T1000 (cell line): ENCODE results near the gene FAF2.
"Not testable (repeated sequence)": the region's sequence is repeated elsewhere in the genome, so short reads cannot be mapped to it uniquely, and the experiment has no call there.

ENCODE experiments used
- DNase-seq: peaks from one replicate; lab custom pipeline; 2025; ENCODE audit warnings: mixed read lengths; lab: John Stamatoyannopoulos, UW

Gene FAF2

DNA sequence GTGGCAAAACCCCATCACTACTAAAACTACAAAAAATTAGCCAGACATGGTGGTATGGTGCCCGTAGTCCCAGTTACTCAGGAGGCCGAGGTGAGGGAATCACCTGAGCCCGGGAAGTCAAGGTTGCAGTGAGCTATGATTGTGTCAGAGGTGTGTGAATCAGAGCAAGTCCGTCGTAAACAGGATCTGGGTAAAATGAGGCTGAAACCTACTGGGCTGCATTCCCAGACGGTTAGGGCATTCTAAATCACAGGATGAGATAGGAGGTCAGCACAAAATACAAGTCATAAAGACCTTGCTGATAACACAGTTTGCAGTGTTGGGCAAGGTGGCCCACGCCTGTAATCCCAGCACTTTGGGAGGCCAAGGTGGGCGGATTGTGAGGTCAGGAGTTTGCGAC, 29.9 kb upstream of the FAF2 start:
- no peak for DNase-seq

DNA sequence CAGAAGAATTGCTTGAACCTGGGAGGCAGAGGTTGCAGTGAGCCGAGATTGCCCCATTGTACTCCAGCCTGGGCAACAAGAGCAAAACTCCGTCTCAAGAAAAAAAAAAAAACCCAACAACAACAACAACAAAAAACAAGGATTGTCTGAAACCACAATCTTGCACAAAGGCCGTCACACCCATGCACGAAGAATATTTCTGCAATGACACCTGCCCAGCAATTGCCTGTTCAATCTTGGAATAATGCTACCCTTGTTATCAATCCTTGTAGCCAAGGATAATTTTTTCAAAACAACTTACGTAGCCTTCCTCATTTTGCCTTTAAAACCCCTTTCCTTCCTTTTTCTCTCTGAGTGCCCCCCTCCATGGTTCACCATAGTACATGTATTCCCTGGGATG, 28.1 kb upstream of the FAF2 start:
- DNase-seq, result no peak

DNA sequence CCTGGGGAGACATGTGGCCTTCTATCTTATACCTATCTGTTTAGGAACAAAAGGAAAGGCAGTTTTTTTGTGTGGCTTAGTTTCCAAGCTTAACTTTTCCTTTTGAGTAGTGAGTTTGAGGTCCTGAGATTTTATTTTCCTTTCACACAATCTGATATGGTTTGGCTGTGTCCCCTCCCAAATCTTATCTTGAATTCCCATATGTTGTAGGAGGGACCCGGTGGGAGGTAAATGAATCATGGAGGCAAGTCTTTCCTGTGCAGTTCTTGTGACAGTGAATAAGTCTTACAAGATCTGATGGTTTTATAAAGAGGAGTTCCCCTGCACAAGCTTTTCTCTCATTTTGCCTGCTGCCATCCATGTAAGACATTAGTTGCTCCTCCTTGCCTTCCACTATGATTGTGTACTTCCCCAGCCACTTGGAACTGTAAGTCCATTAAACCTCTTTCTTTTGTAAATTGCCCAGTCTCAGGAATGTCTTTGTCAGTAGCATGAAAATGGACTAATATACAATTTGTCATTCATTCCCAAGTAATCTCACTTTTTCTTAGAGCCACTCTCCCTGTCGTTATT, 27.1 kb upstream of the FAF2 start:
- DNase-seq, result no peak

DNA sequence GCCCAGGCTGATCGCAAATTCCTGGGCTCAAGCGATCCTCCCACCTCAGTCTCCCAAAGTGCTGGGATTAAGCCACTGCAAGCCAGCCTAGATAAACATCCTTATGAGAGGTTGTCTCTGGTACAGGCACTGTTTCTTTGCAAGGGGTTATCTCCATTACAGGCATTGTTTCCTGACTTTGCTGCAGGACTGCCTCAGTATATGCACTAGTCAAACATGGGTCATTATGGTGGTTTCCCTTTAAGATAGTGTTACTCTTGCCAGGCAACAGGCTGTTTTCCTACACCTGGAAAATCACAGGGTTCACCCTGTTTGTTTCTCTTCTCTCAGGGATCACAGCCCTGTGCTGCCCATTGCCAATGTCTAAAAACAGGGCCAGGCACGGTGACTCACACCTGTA, 24.0 kb upstream of the FAF2 start:
- no peak for DNase-seq

DNA sequence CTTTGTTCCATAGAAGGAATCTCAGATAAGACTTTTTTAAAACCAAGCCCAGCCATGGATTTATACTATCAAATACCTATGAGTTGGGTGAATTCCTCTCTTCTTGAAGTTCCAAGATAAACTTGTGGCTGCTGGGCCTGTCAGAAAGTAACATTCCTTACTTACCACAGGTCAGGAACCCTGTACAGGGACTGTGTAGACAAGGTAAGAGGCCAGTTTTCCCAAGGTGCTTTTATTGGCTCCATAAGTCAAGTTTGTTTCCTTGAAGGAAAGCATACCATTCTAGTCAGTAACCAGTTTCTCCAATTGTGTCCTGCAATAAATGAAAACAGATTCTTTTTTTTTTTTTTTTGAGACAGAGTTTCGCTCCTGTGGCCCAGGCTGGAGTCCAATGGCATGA, 23.0 kb upstream of the FAF2 start:
- DNase-seq, result no peak

DNA sequence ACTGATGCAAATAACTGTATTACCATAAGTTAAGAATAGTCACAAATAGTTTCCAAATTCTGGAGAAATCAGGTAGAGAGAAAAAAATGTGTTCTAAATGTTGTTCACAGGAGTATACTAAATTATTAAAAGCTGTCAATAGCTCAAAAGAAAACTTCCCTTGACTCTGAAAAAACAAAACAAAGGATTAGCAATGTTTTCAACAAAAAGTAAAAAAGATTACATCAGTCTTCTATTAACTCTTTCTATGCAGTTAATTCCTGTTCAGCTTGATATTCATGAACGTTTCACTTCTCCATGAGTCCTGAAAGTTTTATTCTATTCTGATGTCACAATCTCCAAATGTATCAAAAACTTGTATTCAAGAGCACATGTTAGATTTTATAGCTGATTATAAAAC, 22.4 kb upstream of the FAF2 start:
- DNase-seq, result no peak

DNA sequence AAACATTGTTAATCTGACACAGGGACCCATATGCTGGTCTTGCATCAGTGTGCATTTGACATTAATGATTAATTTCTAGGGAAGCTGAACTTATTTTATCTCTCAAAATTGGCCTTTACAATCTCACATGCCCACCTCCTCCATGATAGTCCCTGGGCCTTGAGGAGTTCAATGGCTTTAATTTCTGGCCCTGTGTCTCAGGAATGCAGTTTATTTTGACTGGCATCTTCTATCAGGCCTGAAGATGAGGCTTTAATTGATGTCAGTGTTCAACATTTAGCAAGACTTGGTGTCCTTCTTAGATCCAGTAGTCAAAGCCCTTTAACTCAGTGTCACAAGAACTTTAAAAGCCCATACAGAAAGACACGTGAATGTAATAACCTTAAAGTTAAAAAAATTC, 21.3 kb upstream of the FAF2 start:
- no peak for DNase-seq

DNA sequence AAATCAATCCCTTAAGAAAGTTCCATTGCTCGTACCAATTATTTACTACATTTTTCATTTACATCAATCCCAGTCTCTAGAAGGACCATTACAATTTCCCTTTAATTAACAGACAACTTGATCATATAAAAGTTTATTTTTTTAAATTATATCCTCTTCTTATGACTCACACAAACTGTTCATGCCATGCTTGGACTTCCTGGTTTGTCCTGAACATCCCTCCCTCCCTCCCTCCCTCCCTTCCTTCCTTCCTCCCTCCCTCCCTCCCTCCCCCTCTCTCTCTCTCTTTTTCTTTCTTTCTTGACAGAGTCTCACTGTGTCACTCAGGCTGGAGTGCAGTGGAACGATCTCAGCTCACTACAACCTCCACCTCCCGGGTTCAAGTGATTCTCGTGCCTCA, 20.2 kb upstream of the FAF2 start:
- DNase-seq, result no peak

DNA sequence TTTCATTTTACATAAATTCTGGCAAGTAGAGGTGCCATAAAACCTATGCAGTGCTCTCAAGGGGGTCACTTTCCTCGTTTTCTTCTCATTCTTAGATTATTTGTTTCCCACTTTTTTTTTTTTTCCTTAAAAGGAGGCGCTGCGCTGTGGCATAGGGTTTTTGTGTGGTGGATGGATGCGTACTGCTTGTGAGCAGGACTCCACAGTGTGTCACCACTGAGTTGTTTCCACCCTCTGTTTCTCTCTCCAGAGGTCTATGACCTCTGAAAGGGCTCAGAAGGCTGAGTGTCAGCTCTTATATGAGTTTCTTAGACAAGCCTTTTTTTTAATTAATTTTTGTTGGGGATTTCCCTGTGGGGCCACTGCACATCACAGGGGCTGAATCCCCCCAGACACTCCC, 18.2 kb upstream of the FAF2 start:
- no peak for DNase-seq

DNA sequence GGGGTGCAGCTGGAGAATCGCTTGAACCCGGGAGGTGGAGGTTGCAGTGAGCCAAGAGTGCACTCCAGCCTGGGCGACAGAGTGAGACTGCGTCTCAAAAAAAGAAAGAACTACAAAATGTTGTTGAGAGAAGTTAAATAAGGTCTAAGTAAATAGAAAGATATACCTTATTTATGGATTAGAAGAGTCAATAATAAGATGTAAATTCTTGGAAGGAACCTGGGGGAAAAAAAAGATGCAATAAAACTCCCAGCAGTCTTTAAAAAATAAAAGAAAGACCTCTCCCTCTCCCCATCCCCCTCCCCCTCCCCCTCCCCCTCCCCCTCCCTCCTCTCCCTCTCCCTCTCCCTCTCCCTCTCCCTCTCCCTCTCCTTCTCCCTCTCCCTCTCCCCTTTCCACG, 15.5 kb upstream of the FAF2 start:
- DNase-seq, result no peak

DNA sequence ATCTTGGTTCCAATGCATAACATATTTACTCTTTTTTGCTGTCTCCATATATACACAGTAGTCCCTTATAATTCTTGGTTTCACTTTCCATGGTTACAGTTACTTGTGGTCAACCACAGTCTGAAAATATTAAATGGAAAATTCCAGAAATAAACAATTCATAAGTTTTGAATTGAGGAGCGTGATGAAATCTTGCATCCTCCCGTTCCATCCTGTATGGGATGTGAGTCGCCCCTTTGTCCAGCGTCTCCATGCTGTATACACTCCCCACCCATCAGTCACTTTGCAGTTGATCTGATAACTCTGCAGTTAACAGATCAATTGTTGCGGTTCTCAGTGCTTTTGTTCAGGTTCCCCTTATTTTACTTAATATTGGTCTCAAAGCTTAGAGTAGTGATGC, 11.5 kb upstream of the FAF2 start:
- DNase-seq, result no peak

DNA sequence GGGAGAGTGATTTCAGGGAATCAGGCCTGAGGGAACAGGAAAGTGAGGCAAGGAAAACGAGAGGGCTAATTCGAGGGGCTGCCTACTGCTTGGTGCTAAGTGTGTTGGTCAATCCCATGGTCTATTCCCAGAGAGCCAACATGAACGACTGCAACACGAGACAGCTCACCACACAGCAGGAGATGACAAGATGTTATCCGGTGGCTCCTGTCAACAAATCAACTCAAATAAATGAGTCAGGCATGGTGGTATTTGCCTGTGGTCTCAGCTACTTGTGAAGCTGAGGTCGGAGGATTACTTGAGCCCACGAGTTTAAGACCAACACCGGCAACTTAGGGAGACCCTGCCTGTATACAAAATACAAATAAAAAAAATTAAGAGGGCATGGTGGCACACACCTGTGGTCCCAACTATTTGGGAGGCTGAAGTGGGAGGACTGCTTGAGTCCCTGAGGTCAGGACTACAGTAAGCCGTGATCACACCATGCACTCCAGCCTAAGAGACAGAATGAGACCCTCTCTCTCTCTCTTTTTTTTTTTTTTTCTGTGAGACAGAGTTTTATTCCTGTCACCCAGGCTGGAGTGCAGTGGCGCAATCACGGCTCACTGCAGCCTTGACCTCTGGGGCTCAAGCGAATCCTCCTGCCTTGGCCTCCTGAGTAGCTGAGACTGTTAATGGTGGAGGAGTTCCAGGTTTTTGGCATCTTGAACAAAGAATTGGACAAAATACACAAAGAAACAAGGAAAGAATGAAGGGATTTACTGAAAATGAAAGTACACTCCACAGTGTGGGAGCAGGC, 9.0 kb upstream of the FAF2 start:
- DNase-seq, result no peak

DNA sequence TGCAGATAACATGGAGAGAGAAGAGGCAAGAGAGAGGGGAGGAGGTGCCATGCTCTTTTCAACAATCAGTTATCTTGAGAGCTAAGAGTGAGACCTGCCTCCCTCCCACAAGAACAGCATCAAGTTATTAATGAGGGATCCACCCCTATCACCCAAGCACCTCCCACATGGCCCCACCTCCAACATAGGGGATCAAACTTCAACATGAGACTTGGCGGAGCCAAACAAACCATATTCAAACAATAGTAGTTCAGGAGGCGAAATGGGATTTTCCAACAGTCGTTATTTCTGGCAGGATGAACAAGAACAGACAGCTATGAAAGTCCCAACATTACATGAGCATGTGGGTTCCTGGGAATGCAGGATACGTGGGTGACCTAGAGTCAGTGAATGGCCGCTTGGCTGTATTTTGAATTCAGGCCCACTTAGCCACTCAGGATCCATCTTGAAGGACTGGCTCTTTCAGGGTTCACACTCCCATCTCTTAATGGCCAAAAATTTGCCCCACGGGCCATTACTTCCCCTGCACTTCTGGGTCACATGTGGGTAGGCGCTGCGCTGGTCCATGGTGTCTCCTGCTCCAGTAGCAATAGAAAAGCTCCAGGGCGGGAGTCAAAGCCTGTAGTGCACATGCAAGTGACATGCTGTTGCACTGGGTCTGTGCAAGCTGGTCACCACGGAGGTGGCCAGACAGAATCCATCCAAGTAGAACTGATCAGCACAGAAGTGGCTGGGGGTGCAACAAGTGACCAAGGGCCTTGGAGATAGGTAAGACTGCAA, 7.1 kb upstream of the FAF2 start:
- DNase-seq, result no peak

DNA sequence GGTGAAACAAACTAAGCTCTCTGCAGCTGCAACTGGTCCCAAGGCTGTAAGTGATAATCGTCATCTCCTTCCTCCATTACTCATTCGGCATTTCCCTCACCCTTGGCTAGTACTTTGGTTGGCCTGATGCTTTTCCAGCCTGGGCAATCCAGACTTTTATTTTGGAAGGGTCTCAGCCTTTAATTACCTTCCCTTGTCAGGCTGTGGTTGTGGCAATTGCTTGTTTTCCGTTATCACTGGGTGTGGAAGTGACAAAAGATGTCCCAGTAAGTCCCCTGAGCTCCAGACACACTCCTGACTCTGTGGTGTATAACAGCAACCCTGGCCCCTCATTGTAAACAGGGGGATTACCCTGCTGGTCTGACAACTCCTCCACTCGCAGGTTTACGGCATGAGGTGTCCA, 6.3 kb upstream of the FAF2 start:
- no peak for DNase-seq

DNA sequence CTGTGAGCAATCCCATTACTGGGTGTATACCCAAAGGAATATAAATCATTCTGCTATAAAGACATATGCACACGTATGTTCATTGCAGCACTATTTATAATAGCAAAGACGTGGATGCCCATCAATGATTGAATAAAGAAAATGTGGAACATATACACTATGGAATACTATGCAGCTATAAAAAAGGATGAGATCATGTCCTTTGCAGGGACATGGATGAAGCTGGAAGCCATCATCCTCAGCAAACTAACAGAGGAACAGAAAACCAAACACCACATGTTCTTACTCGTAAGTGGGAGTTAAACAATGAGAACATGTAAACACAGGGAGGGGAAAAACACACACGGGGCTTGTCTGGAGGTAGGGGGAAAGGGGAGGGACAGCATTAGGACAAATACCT, 5.3 kb upstream of the FAF2 start:
- DNase-seq, result not testable (repeated sequence)

DNA sequence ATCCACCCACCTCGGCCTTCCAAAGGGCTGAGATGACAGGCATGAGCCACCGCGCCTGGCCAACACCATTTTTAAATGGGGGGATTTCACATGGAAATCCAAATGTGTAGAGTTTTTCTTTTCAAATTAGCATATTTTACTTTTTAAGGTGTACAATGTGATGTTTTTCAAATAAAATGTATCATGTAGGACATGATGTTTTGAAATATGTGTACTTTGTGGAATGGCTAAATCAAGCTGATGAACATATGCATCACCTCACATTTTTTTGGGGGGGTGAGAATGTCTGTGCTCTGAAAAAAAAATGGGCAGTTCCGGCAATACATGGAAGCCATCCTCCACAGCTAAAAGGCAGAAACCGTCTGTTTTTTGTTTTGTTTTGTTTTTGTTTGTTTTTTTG, 3.4 kb upstream of the FAF2 start:
- DNase-seq, result no peak

DNA sequence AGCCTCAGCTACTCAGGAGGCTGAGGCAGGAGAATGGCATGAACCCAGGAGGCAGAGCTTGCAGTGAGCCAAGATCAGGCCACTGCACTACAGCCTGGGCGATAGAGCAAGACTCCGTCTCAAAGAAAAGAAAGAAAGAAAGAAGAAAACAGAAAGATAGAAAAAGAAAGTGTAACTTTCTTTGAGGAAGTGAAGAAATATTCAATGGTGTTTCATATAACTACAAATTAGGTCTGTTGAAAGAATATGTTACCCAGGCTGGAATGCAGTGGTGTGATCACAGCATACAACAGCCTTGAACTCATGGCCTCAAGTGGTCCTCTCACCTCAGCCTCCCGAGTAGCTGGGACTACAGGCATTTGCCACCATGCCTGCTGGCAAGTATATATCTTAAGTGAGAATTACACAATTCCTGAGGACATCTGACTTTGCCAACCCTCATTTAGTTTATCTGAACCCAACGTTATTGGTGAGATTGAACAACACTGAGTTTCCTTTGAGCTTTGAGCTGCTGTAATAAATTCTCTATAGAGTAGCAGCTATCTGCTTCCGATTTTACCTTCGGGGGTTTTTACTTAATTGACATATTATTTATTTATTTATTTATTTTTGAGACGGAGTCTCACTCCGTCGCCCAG, 2.0 kb upstream of the FAF2 start:
- DNase-seq, result no peak

DNA sequence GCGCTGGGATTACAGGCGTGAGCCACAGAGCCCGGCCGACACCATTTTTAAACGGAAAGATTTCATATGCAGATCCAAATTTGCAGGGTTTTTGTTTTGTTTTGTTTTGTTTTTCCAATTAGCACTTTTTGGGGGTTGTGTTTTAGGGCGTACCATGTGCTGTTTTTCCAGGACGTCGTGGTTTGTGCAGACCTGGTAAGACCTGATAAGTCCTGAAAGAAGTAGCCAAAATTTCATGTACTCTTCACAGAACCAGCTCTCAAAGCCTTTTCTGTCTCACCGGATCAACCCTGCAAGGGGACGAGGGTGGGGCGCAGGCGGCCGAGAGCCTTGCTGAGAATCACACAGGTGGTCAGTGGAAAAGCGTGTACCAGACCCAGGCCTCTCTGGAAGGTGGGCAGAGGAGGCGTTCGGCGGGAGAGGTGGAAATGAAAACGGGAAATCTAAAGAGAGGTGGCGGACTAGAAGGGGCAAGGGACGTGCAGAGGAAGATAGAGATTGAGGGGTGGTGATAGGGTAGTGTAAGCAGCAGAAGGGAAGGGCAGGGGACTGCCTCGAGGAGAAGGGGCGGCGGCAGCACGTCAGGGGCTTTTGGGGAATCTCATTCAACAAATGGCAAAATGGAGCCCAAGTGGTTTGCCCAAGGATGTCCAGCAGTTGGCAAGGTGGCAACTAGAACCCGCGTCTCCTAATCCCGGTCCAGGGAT, 1.1 kb upstream of the FAF2 start:
- no peak for DNase-seq

DNA sequence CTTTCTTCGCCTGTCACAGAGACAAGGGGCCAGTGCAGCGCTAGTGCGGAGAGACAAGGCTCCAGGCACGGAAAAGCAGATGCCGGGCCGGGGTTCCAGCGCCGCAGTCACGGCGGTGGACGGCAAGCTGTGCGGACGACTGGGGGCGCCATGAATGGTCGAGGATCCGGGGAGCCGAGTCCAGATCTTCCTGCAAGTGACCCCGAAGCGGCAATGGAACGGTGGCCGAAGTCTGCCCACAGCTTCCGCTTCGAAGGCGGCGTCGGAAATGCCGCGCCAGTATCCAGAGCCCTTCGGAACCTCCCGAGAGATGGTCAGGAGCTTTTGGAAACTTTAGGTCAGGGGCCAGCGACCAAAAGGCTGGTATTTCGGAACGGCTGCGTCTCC, 601 bp upstream of the FAF2 start:
- no peak for DNase-seq

DNA sequence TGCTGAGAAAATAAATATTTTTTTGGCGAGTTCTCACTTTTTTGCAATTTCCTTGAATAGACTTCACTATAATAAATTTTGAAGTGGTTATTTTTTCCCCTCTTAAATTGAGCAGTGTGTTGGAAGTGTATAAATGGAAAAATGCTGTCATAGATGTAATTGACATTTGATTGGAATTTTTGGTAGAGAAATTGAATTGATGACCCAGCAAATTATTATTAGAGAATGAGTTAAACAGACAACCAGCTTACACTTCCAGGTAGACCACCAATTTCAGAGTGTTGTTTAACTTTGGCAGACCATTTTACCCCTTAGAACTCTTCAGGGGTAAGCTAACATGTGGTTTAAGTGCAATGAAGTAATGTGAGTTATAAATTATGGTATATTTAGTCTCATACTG, 1.9 kb downstream of the FAF2 start:
- DNase-seq, result no peak

DNA sequence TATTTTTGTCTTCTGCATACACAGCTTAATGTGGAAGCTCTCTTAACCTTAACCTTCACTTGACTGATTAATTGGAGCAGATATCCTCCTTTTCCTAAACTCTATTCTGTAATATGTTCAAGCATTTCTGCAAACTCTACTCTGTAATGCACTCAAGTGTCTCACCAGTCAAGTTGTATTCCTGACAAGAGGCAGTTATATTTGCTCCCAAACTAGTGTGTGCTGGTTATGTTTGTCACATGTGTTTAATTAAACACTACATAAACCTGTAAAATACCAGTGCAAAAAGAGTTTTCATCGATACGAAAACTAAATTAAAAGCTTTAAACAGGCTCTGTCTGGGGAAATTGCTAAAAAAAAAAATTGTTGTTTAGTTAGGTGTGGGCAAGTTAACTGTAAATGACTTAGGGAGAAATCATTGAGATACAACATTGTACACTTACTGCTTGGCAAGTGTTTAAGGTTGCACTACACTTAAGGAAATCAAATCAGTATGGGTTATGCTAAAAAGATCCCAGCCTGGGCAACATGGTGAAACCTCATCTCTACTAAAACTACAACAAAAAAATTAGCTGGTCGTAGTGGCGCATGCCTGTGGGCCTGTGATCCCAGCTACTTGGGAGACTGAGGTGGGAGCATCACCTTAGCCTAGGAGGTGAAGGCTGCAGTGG, 6.7 kb downstream of the FAF2 start:
- DNase-seq, result no peak
